Daoy (cell line): Measurements from ENCODE around the gene FGF3. TPM values are rescaled to one million over a fixed set of nuclear protein-coding genes. Genes with fewer than 3 reads are reported as not detected.

Experiments
- DNase-seq: peaks from one replicate; pipeline ENCODE4 v3.0.0-alpha.2; 2015; ENCODE audit warnings: low read depth
- total RNA-seq: library from RNA; depleted of rRNA; stranded (reverse); fragments of >200 nt; shearing (Covaris generic); gene quantifications from 2 replicates; pipeline ENCODE4 v1.2.3, GENCODE V29; 2014

The FGF3 gene
- total RNA-seq, 1 experiment from 2014 or later = not detected

- DNase-seq = peak; percentile 78
Measured at GRCh38 chr11:69825037-69825834, 6.0 kb upstream of the FGF3 start.

- no peak for DNase-seq
Measured at GRCh38 chr11:69823641-69824265, 4.5 kb upstream of the FGF3 start.

- DNase-seq = no peak
Measured at GRCh38 chr11:69822676-69823494, 3.7 kb upstream of the FGF3 start.

- DNase-seq = no peak
Measured at GRCh38 chr11:69821511-69822040, 2.4 kb upstream of the FGF3 start.

GRCh38 chr11:69820441-69820840, 1.2 kb upstream of the FGF3 start:
- no peak for DNase-seq

- DNase-seq = no peak
Measured at GRCh38 chr11:69819541-69820070, 390 bp upstream of the FGF3 start.

GRCh38 chr11:69818231-69818602, 999 bp downstream of the FGF3 start:
- DNase-seq = no peak

GRCh38 chr11:69817265-69818230, 1.7 kb downstream of the FGF3 start:
- DNase-seq = peak; percentile 29

GRCh38 chr11:69816671-69817070, 2.5 kb downstream of the FGF3 start:
- DNase-seq = no peak

GRCh38 chr11:69815973-69816372, 3.2 kb downstream of the FGF3 start:
- DNase-seq = no peak

GRCh38 chr11:69814902-69815301, 4.3 kb downstream of the FGF3 start:
- DNase-seq = no peak

GRCh38 chr11:69814411-69814810, 4.8 kb downstream of the FGF3 start:
- DNase-seq = no peak

- DNase-seq = no peak
Measured at GRCh38 chr11:69813839-69814238, 5.4 kb downstream of the FGF3 start.

- DNase-seq = no peak
Measured at GRCh38 chr11:69812946-69813345, 6.3 kb downstream of the FGF3 start.

- DNase-seq = no peak
Measured at GRCh38 chr11:69812256-69812655, 7.0 kb downstream of the FGF3 start.

GRCh38 chr11:69811431-69811830, 7.8 kb downstream of the FGF3 start:
- no peak for DNase-seq

GRCh38 chr11:69810289-69811118, 8.7 kb downstream of the FGF3 start:
- DNase-seq = no peak

GRCh38 chr11:69808667-69809086, 10.5 kb downstream of the FGF3 start:
- DNase-seq = no peak

GRCh38 chr11:69807106-69807815, 12.0 kb downstream of the FGF3 start:
- no peak for DNase-seq
